GM12878 (cell line): Measurements from ENCODE around the gene ABCG1. TPM values are rescaled to one million over a fixed set of nuclear protein-coding genes. Genes with fewer than 3 reads are reported as not detected.

Experiments used
- BCL3 ChIP-seq: IDR thresholded peaks from 2 replicates; pipeline ENCODE4 v1.6.1; 2011; ENCODE audit warnings: borderline replicate concordance, low read depth, mild to moderate bottlenecking, moderate library complexity, low read length; ENCODE audit not compliant: insufficient read depth, poor library complexity, severe bottlenecking
- BRCA1 ChIP-seq: IDR thresholded peaks from 2 replicates; pipeline ENCODE4 v1.6.1; 2011; ENCODE audit warnings: low read depth, low read length, improper control_type of control experiment
- CBFB ChIP-seq: IDR thresholded peaks from 2 replicates; pipeline ENCODE4 v1.6.1; 2016; ENCODE audit warnings: antibody characterized with exemption, low read depth
- CBX5 ChIP-seq: sonication (generic); IDR thresholded peaks from 2 replicates; pipeline ENCODE4 v1.6.1; 2016; ENCODE audit warnings: low read depth, moderate library complexity, mild to moderate bottlenecking, inconsistent platforms
- CREB1 ChIP-seq: IDR thresholded peaks from 2 replicates; pipeline ENCODE4 v1.6.1; 2012; ENCODE audit warnings: low read depth, mild to moderate bottlenecking, inconsistent platforms
- DPF2 ChIP-seq: fragments of 450-650 bp; IDR thresholded peaks from 2 replicates; pipeline ENCODE4 v1.6.1; 2017; ENCODE audit warnings: mild to moderate bottlenecking
- EP300 ChIP-seq, 2 experiments: fragments of 150-350 bp in 1 of 2; IDR thresholded peaks; 2 replicates each; pipeline ENCODE4 v1.6.1; 2011 to 2012; ENCODE audit warnings: low read depth in 2 of 2, low read length in 2 of 2, borderline replicate concordance in 1 of 2, improper control_type of control experiment in 1 of 2, inconsistent platforms in 1 of 2; ENCODE audit not compliant: control insufficient read depth in 1 of 2
- ETV6 ChIP-seq, 2 experiments: fragments of 450-650 bp in 1 of 2; IDR thresholded peaks in 1 of 2; conservative IDR thresholded peaks in 1 of 2; 2 replicates each; pipeline ENCODE4 v1.6.1; 2014; ENCODE audit warnings: antibody characterized with exemption in 1 of 2, borderline replicate concordance in 1 of 2, low read depth in 1 of 2, mild to moderate bottlenecking in 1 of 2, moderate library complexity in 1 of 2
- FOXM1 ChIP-seq: IDR thresholded peaks from 2 replicates; pipeline ENCODE4 v1.6.1; 2012; ENCODE audit warnings: low read depth, mild to moderate bottlenecking, inconsistent platforms, low read length, moderate library complexity
- GATAD2B ChIP-seq: fragments of 450-650 bp; conservative IDR thresholded peaks from 2 replicates; pipeline ENCODE4 v1.6.1; 2017; ENCODE audit warnings: low read depth, mild to moderate bottlenecking, moderate library complexity
- HDGF ChIP-seq: fragments of 450-650 bp; IDR thresholded peaks from 2 replicates; pipeline ENCODE4 v1.6.1; 2016; ENCODE audit warnings: antibody characterized with exemption
- JUNB ChIP-seq: IDR thresholded peaks from 2 replicates; pipeline ENCODE4 v1.6.1; 2016; ENCODE audit warnings: antibody characterized with exemption, mild to moderate bottlenecking
- JUND ChIP-seq: IDR thresholded peaks from 2 replicates; pipeline ENCODE4 v1.6.1; 2012; ENCODE audit warnings: low read depth, mild to moderate bottlenecking, low read length, improper control_type of control experiment, moderate library complexity
- KDM1A ChIP-seq: fragments of 200-600 bp; sonication (generic); IDR thresholded peaks from 2 replicates; pipeline ENCODE4 v1.6.1; 2016; ENCODE audit warnings: borderline replicate concordance
- MEF2B ChIP-seq: fragments of 450-650 bp; IDR thresholded peaks from 2 replicates; pipeline ENCODE4 v1.6.1; 2018; ENCODE audit warnings: mild to moderate bottlenecking, moderate library complexity; ENCODE audit not compliant: partially characterized antibody, poor library complexity, severe bottlenecking
- MYB ChIP-seq: fragments of 150-350 bp; IDR thresholded peaks from 2 replicates; pipeline ENCODE4 v1.6.1; 2014; ENCODE audit warnings: mild to moderate bottlenecking, low read depth, low read length, borderline replicate concordance
- MYC ChIP-seq: IDR thresholded peaks from 2 replicates; pipeline ENCODE4 v1.6.1; 2011; ENCODE audit warnings: mild to moderate bottlenecking, low read length, moderate library complexity, inconsistent platforms; ENCODE audit not compliant: insufficient read depth, insufficient replicate concordance, insufficient read length, severe bottlenecking
- NFXL1 ChIP-seq: fragments of 450-650 bp; IDR thresholded peaks from 2 replicates; pipeline ENCODE4 v1.6.1; 2017; ENCODE audit warnings: antibody characterized with exemption, mild to moderate bottlenecking, borderline replicate concordance
- NFYA ChIP-seq: IDR thresholded peaks from 2 replicates; pipeline ENCODE4 v1.6.1; 2011; ENCODE audit warnings: low read depth, mild to moderate bottlenecking, low read length, improper control_type of control experiment, borderline replicate concordance
- SIX5 ChIP-seq: IDR thresholded peaks from 2 replicates; pipeline ENCODE4 v1.6.1; 2011; ENCODE audit warnings: mild to moderate bottlenecking, low read depth, low read length, moderate library complexity; ENCODE audit not compliant: severe bottlenecking
- SMC3 ChIP-seq: IDR thresholded peaks from 2 replicates; pipeline ENCODE4 v1.6.1; 2011; ENCODE audit warnings: low read length, improper control_type of control experiment, borderline replicate concordance
- SP1 ChIP-seq: IDR thresholded peaks from one replicate; pipeline ENCODE4 v1.6.1; 2011; ENCODE audit warnings: low read depth, low read length
- SREBF2 ChIP-seq: IDR thresholded peaks from 2 replicates; pipeline ENCODE4 v1.6.1; 2012; ENCODE audit warnings: mild to moderate bottlenecking, low read length
- SUPT20H ChIP-seq: IDR thresholded peaks from 2 replicates; pipeline ENCODE4 v1.6.1; 2011; ENCODE audit warnings: low read depth, mild to moderate bottlenecking, low read length, moderate library complexity, borderline replicate concordance; ENCODE audit not compliant: control insufficient read depth
- YY1 ChIP-seq: IDR thresholded peaks from 2 replicates; pipeline ENCODE4 v1.6.1; 2011; ENCODE audit warnings: low read depth, mild to moderate bottlenecking, low read length
- ZBTB33 ChIP-seq: fragments of 450-650 bp; IDR thresholded peaks from 2 replicates; pipeline ENCODE4 v1.6.1; 2017; ENCODE audit warnings: mild to moderate bottlenecking
- ZNF207 ChIP-seq: fragments of 450-650 bp; IDR thresholded peaks from 2 replicates; pipeline ENCODE4 v1.6.1; 2014; ENCODE audit warnings: antibody characterized with exemption, mild to moderate bottlenecking, borderline replicate concordance
- ZNF217 ChIP-seq: fragments of 450-650 bp; IDR thresholded peaks from 2 replicates; pipeline ENCODE4 v1.6.1; 2017; ENCODE audit warnings: antibody characterized with exemption, mild to moderate bottlenecking
- ZNF384 ChIP-seq: IDR thresholded peaks from 2 replicates; pipeline ENCODE4 v1.6.1; 2012; ENCODE audit warnings: low read depth, mild to moderate bottlenecking, low read length, improper control_type of control experiment, borderline replicate concordance
- polyA plus RNA-seq, 11 experiments: library from polyadenylated mRNA; depleted of rRNA in 4 of 11; unstranded in 6 of 11; stranded (reverse) in 5 of 11; fragments of >200 nt; fragmentation: Nextera tagmentation in 4 of 11; fragmentation: Illumina TruSeq in 1 of 11; extraction: Ambion mirVana in 4 of 11; extraction: Trizol in 1 of 11; gene quantifications; 1 replicate in 1 of 11; 2 replicates in 10 of 11; pipeline versions ENCODE4 v1.2.1 to v1.2.3, GENCODE V29; 2011 to 2016; ENCODE audit warnings: inconsistent platforms in 2 of 11, missing spikeins in 2 of 11, low read depth in 1 of 11
- total RNA-seq, 4 experiments: library from RNA; depleted of rRNA in 3 of 4; stranded (reverse); fragments of >200 nt in 3 of 4; fragmentation: Illumina TruSeq in 1 of 4; extraction: Trizol in 1 of 4; gene quantifications; 2 replicates each; pipeline versions ENCODE4 v1.2.1 to v1.2.3, GENCODE V29; 2013 to 2021

ABCG1 gene
- total and polyA plus RNA-seq, 10 of the 15 experiments (the other 5 are each of a cell fraction or from before 2014, with no cell fraction given): 0.59 to 19.3 (median 5.7) TPM

DNA sequence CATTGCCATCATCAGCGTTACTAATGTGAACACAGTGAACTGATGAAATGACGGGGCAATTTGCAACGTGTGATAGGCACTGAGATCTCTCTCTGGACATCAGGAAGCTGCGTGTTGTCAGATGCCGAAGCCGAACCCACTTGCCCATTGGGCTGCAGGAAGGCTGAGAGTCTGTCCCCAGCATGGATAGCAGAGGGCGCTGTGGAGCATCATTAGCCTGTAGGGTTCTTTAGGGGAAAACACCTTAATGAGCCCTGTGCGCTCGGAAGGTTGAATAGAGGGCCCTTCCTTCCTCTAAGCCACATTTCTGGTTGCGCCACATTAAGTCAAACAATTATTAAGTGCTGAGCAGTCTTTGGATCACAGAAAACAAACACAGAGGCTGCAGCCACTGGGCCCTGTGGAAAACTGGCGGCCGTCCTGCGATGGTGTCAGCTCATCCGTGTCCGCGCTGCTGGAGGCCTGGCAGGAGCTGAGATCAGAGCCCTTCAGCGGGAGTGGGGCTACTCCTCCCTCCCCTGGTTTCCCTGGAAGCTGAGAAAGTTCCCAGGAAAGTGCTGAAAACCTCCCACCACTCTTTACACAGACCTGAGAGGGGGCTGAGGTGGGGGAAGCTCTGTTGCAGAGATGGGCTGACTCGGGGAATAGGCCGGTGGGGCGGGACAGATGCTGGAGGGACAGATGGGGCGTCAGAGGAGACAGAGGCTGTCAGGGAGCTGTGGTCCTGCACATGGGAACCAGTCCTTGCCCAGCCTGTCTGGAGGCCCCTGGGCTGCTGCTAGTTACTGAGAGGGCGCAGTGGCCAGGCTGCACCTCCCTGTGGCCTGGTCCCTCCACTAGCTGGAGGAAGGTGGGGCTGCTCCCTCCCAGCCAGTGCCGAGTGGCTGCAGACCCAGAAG lies 119.1 kb downstream of the ABCG1 start (continued):
- TF ChIP-seq BCL3: peak; percentile 46
- TF ChIP-seq SP1: no peak
- TF ChIP-seq SIX5: no peak
- no peak for TF ChIP-seq SUPT20H
- no peak for TF ChIP-seq JUNB
- TF ChIP-seq SREBF2: no peak
- TF ChIP-seq ZNF217: no peak
- TF ChIP-seq NFXL1: no peak
- TF ChIP-seq YY1: peak; percentile 73
- no peak for TF ChIP-seq CBX5
- no peak for TF ChIP-seq MYB
- no peak for TF ChIP-seq KDM1A
- peak; percentile 18 for TF ChIP-seq MEF2B
- no peak for TF ChIP-seq EP300 (IDR thresholded peaks at IDR 0.05; ENCODE audit: borderline replicate concordance in 1 of 2, control insufficient read depth in 1 of 2, low read depth in 2 of 2, low read length in 2 of 2)
- TF ChIP-seq ZNF207: no peak
- no peak for TF ChIP-seq MYC
- TF ChIP-seq ETV6 (conservative IDR thresholded peaks at IDR 0.05 in 1 of 2, IDR thresholded peaks at IDR 0.05 in 1 of 2; ENCODE audit: borderline replicate concordance in 1 of 2, low read depth in 1 of 2): peak in 1 of 2 experiments; percentile 56; a peak in 1 of 4 replicates
- TF ChIP-seq GATAD2B: no peak
- no peak for TF ChIP-seq JUND
- TF ChIP-seq BRCA1: no peak
- TF ChIP-seq DPF2: no peak
- TF ChIP-seq CREB1: no peak
- peak; percentile 87 for TF ChIP-seq SMC3
- TF ChIP-seq ZNF384: no peak
- no peak for TF ChIP-seq HDGF
- TF ChIP-seq CBFB: no peak
- TF ChIP-seq NFYA: no peak
- TF ChIP-seq ZBTB33: no peak
- TF ChIP-seq FOXM1: 0 out of 2 replicates have a peak, but pooled peaks have one; percentile 28
